LNCaP clone FGC (cell line): ENCODE results near the gene SAAL1.

Experiments
- DNase-seq: peaks from one replicate; pipeline ENCODE4 v3.0.0-alpha.2; 2011; ENCODE audit warnings: low read depth
- H3K4me3 ChIP-seq: 2 replicates; pipeline ENCODE4 v1.5.1; 2011; ENCODE audit warnings: mild to moderate bottlenecking, low read depth, low read length, control low read depth
- TF ChIP-seq, protein P1 (sequence below): IDR thresholded peaks from 2 replicates; pipeline ENCODE4 v1.5.1; 2012; ENCODE audit warnings: mild to moderate bottlenecking; ENCODE audit not compliant: control insufficient read depth, insufficient read depth; ENCODE audit errors: extremely low read depth

Gene SAAL1

DNA sequence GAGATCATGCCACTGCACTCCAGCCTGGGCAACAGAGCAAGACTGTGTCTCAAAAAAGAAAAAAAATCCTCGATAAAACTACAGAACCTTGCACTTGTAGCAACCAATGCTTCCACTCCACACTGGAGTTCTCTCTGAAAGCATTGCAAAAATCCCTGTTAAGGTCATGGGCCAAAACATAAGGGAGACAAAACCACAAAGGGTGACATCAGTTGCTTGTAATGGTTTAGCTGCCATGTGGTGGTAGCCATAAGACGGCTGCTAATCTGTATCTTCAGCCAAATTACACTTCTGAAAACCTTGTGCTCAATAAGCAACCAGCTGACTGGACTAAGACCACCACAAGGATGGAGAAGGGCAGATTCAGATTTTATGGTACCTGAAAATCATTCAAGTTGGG, 39.3 kb downstream of the SAAL1 start:
- DNase-seq = no peak
- H3K4me3 ChIP-seq = no peak overlapping the region
- TF ChIP-seq, protein P1, sequence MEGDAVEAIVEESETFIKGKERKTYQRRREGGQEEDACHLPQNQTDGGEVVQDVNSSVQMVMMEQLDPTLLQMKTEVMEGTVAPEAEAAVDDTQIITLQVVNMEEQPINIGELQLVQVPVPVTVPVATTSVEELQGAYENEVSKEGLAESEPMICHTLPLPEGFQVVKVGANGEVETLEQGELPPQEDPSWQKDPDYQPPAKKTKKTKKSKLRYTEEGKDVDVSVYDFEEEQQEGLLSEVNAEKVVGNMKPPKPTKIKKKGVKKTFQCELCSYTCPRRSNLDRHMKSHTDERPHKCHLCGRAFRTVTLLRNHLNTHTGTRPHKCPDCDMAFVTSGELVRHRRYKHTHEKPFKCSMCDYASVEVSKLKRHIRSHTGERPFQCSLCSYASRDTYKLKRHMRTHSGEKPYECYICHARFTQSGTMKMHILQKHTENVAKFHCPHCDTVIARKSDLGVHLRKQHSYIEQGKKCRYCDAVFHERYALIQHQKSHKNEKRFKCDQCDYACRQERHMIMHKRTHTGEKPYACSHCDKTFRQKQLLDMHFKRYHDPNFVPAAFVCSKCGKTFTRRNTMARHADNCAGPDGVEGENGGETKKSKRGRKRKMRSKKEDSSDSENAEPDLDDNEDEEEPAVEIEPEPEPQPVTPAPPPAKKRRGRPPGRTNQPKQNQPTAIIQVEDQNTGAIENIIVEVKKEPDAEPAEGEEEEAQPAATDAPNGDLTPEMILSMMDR = no peak

DNA sequence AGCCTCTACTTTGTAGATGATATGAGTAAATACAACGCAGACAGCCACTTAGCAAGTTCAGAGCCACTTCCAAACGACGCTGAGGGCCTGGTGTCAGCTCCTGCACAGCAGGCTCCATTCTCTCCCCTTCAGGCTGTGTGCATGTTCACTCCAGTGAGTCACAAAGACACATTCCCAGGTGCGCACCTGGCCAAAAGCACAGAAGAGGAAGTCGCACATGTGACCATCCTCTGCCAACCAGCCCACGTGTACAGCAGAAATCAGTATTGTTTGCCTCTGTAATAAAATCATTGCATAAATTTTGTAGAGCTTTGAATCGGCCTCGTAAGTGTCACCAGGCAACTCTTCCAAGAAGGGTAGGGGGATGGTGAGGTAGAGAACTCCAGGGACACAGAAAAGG, 40.3 kb downstream of the SAAL1 start:
- TF ChIP-seq, protein P1 = no peak

DNA sequence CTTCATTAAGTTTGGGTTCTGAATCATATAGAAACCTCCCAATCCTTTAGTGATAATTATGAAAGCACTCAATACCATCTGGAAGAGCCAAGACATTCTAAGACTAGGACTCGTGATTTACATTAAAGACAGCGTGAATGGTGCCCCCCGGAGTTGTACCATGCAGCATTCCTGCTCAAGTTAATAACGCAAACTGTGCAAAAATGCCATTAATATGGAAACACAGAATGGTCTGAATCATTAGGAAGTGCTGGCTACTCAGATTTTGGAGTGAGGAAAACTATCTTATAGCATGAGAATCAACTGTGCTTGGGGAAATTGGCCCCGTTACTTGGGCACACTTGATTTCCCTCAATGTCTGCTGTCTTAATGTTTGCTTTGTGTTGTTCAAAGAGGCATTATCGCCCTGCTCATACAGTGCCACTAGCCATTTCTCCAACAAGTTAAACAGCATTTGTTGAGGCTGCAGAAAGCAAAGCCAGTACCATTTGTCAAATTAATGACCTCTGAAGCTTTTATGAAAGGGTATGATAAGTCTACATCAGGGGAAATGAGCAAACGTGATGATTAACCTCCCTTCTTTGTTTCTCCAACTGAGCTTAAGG, 41.3 kb downstream of the SAAL1 start:
- TF ChIP-seq, protein P1 = no peak
- no peak for DNase-seq
- no peak overlapping the region for H3K4me3 ChIP-seq

More for the DNA sequence above, 40.3 kb downstream of the SAAL1 start:
- no peak overlapping the region for H3K4me3 ChIP-seq
- DNase-seq = peak; percentile 69

DNA sequence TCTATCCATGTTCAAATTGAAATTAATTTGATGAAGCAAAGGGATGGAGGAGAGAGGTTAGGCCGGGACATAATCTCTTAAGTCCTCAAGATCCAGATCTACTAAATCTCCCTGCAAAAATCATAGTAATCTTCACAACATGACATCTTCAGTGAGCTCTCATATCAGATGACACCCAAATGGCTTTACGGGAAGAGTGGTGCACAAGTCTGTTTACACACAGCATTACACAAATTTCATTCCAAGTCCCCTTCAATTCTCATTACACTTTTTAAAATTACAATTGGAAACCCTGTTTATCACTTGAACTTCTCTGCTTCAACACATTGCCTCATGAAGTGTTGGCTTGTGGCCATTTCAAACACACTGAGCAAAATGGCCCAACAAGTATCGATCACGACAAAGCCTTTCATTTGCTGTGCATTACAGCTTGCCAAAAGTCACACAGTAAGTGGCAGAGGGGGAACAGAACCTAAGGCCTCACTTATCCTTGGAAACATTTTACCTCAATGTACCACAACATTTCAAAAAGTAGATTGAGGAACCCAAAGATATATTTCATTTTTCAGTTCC, 41.9 kb downstream of the SAAL1 start:
- TF ChIP-seq, protein P1 = no peak
- DNase-seq = no peak
- no peak overlapping the region for H3K4me3 ChIP-seq

DNA sequence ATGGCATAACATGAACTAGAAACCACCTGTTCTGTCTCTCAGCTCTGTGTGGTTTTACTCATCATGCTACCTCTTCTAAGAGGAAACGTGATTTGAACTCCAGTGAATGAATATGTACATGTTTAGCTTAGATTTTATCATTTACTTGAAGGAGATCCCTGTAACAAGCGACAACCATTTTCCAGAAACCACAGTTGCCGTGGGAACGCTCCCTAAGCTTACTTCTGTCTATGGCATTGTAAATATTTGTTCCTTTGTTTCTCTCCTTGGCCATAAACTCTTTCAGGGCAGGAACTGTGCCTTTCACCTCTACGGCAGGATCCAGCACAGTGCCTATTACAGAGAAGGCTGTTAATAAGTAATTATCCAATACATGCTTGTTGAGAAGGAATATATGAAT, 42.8 kb downstream of the SAAL1 start:
- TF ChIP-seq, protein P1 = no peak
- no peak overlapping the region; the same call in 1 of the 2 replicates for H3K4me3 ChIP-seq
- DNase-seq = peak; percentile 96

DNA sequence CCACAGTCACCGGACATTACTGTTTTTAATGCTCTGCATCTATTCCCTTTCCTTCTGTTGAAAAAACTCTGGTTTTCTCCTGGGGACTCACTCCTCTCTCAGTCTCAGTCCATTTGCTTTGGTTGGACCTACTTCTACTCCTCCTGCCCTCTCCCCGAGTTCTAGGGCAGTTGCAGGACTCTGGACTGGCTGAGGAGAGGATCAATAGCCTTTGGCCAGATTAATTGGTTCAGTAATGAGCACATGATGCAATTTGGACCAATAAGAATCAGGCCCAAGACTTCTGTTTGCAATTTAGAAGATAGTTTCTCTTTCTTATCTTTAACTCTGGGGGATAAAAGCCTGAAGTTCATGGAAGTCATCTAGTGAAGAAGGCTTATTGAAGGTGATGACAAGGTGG, 44.5 kb downstream of the SAAL1 start:
- TF ChIP-seq, protein P1 = no peak
- no peak overlapping the region for H3K4me3 ChIP-seq
- DNase-seq = no peak
